HG03558 (cell line): ENCODE measurements around the gene RPS16.

Source experiments
- ATAC-seq: cut with Tn5 transposase; IDR thresholded peaks from one replicate; pipeline ENCODE4 v1.9.1; 2021; ENCODE audit warnings: moderate number of reproducible peaks; ENCODE audit not compliant: unreplicated experiment; ENCODE audit errors: extremely low read depth

RPS16 gene

GRCh38 chr19:39408392-39409207 lies 27.1 kb downstream of the RPS16 start:
- ATAC-seq, result no peak

- no peak for ATAC-seq
Measured at GRCh38 chr19:39407660-39408391, 27.9 kb downstream of the RPS16 start.

- no peak for ATAC-seq
Measured at GRCh38 chr19:39407410-39407659, 28.4 kb downstream of the RPS16 start.

GRCh38 chr19:39406656-39407409 lies 28.9 kb downstream of the RPS16 start, which contains the start of gene ZFP36:
TSS of gene ZFP36 (plus strand) at chr19:39406847. CDS start at chr19:39406905, 58 bp downstream.
- ATAC-seq, result no peak

- no peak for ATAC-seq
Measured at GRCh38 chr19:39405958-39406655, 29.6 kb downstream of the RPS16 start.

- no peak for ATAC-seq
Measured at GRCh38 chr19:39405261-39405957, 30.3 kb downstream of the RPS16 start.

GRCh38 chr19:39403331-39404312 lies 32.1 kb downstream of the RPS16 start:
- no peak for ATAC-seq

GRCh38 chr19:39402346-39403300 lies 33.1 kb downstream of the RPS16 start:
- no peak for ATAC-seq

- no peak for ATAC-seq
Measured at GRCh38 chr19:39401549-39402345, 34.0 kb downstream of the RPS16 start.

- no peak for ATAC-seq
Measured at GRCh38 chr19:39401070-39401548, 34.6 kb downstream of the RPS16 start.

GRCh38 chr19:39400061-39400460 lies 35.7 kb downstream of the RPS16 start:
- ATAC-seq, result no peak

- ATAC-seq, result no peak
Measured at GRCh38 chr19:39399668-39400050, 36.1 kb downstream of the RPS16 start.

- no peak for ATAC-seq
Measured at GRCh38 chr19:39398297-39398864, 37.4 kb downstream of the RPS16 start.

- ATAC-seq, result no peak
Measured at GRCh38 chr19:39397360-39398296, 38.1 kb downstream of the RPS16 start.

- ATAC-seq, result peak; percentile 69
Measured at GRCh38 chr19:39390751-39391437, 44.9 kb downstream of the RPS16 start, which contains the start of the genes MED29 and PAF1. TSS of gene MED29 (plus strand) at chr19:39391378. CDS start at chr19:39391423, 45 bp downstream. TSS of gene PAF1 (minus strand) at chr19:39391106. CDS start at chr19:39390864, 242 bp downstream.
